Measurements from ENCODE around the gene NELFA. TPM values are rescaled to one million over a fixed set of nuclear protein-coding genes. Genes with fewer than 3 reads are reported as not detected.

NELFA gene
- total RNA-seq, 2 donors from 2014 or later: 8.0 to 12.7 TPM

DNA sequence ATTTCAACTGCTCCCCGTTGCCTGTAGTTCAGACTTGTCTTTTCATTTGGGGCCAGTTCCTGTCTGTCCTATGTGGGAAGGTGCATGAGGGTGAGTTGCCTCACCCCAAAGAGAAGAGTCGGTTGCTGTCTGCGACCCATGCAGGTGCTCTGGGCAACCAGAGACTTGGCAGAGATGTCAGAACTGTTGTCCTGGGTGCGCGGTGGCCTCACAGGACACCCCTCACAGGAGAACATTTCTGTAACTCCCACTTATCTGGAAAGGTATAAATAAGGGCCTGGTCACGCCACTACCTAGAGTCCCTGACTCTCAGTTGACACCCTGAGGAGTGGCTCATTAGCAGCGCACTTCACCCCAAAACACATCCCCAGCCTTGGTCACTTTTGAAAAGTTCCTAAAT, 40.6 kb upstream of the NELFA start:
- H3K9me3 ChIP-seq: no peaks in the 10 kb centered on the region
- no peaks in the 10 kb centered on the region for H3K4me1 ChIP-seq
- no peak for DNase-seq (ENCODE audit: low spot score)
- H3K27me3 ChIP-seq: peaks cover 0 to 5% of the 10 kb centered on the region in 2 donors
- no peaks in the 10 kb centered on the region for H3K36me3 ChIP-seq
- TF ChIP-seq, protein P1, sequence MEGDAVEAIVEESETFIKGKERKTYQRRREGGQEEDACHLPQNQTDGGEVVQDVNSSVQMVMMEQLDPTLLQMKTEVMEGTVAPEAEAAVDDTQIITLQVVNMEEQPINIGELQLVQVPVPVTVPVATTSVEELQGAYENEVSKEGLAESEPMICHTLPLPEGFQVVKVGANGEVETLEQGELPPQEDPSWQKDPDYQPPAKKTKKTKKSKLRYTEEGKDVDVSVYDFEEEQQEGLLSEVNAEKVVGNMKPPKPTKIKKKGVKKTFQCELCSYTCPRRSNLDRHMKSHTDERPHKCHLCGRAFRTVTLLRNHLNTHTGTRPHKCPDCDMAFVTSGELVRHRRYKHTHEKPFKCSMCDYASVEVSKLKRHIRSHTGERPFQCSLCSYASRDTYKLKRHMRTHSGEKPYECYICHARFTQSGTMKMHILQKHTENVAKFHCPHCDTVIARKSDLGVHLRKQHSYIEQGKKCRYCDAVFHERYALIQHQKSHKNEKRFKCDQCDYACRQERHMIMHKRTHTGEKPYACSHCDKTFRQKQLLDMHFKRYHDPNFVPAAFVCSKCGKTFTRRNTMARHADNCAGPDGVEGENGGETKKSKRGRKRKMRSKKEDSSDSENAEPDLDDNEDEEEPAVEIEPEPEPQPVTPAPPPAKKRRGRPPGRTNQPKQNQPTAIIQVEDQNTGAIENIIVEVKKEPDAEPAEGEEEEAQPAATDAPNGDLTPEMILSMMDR (IDR thresholded peaks at IDR 0.05): no peak
- no peak overlapping the region for H3K4me3 ChIP-seq
- H3K27ac ChIP-seq: no peak overlapping the region

DNA sequence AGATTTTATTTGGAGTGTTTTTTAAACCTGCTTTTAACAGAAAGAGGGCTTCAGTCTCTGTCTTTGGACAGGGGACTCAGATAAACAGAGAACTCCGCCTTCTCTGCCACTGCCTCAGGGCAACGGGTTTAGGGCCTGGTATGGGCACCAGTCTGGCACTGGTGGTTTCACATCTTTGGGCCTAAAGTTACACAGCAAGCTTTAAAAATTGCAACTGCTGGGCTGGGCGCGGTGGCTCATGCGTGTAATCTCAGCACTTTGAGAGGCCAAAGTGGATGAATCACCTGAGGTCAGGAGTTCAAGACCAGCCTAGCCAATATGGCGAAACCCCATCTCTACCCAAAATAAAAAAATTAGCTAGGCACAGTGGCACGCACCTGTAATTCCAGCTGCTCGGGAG, 40.1 kb upstream of the NELFA start:
- Histone ChIP-seq H3K4me3 (no peak overlapping the region), H3K36me3 (no peaks in the 10 kb centered on the region), H3K4me1 (no peaks in the 10 kb centered on the region), H3K27me3 (peaks cover 0 to 5% of the 10 kb centered on the region in 2 donors), H3K27ac (no peak overlapping the region), H3K9me3 (no peaks in the 10 kb centered on the region)
- TF ChIP-seq, protein P1 (IDR thresholded peaks at IDR 0.05): no peak
- DNase-seq (ENCODE audit: low spot score): no peak

DNA sequence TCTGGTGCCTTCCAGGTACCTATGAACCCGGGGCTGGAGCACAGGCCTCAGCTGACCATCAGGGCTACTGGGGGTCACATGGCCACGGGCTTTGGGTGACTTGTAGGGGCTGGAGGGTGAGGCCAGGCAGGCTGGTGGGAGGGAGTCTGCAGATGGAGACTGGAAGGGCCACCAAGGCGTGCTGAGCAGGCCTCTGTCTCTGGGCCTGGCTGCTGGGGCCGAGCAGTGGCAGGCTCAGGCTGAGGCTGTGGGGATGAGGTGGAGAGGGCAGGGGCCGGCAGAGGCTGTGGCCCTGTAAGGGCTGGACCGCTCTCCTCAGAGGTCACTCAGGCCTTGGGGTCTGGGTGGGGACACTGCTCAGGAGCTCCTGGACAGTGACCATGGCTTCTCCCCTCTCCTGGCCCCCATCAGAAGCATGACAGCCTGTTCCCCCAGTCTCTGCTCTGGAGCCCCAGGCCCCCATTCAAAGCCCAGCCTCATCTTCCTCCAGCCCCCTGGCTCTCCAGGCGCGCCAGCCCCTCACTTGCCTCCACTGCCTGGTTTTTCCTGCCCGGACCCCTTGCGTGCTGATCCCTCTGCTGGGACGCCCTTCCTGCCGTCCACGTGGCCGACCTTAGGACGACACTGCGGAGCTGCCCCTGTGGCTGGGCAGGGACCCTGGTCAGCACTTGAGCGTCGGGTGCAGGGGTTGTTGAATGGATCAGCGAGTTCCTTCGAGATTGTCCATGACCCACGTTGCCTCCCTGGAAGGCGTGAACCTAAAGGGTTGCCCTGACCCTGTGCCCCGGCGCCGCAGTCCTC, 39.2 kb upstream of the NELFA start:
- H3K27me3 ChIP-seq: peaks cover 0 to 5% of the 10 kb centered on the region in 2 donors
- DNase-seq (ENCODE audit: low spot score): no peak

DNA sequence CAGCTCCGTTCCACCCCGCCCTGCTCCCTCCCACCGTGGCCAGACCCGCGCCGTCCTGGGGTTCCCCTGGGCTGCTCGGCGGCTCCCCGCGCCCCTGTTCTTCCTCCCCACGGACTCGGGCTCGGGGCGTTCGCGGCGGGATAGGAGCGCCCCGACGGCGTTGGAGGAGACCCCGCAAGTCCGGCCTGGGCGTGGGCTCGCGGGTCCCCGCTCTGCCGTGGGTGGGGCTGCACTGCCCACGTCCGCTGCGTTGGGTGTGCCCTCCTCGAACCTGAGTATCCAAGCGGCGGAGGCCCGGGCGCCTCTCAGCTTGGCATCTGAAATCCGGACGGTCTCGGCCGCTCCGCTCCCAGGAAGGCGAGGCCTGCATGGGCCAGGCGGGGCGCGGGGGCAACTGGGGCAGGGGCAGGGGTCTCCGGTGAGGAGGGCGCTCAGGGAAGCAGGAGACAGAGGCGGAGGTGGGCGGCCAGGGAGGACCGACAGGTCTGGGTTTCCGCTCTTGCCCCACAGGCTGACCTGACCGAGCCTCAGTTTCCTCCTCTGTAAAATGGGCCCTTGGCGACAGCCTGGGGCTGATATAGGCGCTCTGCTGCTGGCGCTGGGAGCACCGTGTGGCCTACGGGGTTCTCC, 38.4 kb upstream of the NELFA start:
- peaks cover 0 to 6% of the 10 kb centered on the region in 2 donors for H3K4me1 ChIP-seq
- peaks cover 0 to 5% of the 10 kb centered on the region in 2 donors for H3K27me3 ChIP-seq
- DNase-seq (ENCODE audit: low spot score): no peak
- no peaks in the 10 kb centered on the region for H3K9me3 ChIP-seq
- H3K27ac ChIP-seq: no peak overlapping the region
- no peaks in the 10 kb centered on the region for H3K36me3 ChIP-seq
- TF ChIP-seq, protein P1 (IDR thresholded peaks at IDR 0.05): no peak
- no peak overlapping the region for H3K4me3 ChIP-seq

More for the DNA sequence above, 39.2 kb upstream of the NELFA start:
- TF ChIP-seq, protein P1 (IDR thresholded peaks at IDR 0.05): no peak
- no peaks in the 10 kb centered on the region for H3K36me3 ChIP-seq
- H3K4me3 ChIP-seq: no peak overlapping the region
- H3K4me1 ChIP-seq: no peaks in the 10 kb centered on the region
- H3K27ac ChIP-seq: no peak overlapping the region
- no peaks in the 10 kb centered on the region for H3K9me3 ChIP-seq

DNA sequence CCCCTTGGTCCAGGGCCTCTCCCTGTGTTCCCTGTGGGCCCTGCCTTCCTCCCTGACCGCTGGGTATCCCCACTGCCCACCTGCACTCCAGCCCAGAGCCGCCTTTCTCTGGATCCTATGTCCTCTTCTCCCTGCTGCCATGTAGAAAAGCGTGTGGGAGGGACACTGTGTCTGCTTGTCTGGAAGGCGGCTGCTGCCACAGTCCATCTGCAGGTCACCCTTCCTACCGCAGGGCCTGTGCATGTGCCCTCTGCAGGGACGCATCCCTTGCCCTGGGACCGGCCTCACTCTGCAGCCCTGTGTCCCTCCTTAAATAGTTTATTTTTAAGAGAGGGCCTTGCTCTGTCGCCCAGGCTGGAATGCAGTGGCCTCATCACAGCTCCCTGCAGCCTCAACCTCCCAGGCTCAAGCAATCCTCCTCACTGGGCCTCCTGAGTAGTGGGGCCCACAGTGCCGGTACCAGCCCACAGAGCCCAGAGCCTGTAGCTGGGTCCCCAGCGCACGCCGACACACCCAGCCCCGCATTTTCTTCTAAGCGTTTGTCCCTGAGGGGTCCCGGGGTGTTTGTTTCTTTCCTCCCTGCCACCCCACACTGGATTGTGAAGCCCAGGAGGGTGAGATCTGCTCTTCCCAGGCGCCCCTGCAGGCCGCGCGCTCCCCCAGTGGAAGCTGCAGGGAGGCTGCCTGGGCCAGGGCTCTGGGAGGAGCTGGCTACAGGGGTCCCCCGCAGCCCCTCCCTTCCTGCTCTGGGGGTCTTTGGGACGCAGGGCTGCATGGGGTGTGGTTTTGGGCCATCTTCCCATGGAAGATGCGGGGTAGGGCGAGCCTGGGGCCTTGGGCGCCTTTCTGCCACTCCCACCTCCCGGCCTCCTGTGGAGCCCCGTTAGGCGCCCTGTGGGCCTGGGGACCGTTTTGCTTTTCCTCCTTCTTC, 37.5 kb upstream of the NELFA start:
- TF ChIP-seq, protein P1 (IDR thresholded peaks at IDR 0.05): no peak
- Histone ChIP-seq H3K27me3 (peaks cover 4 to 12% of the 10 kb centered on the region in 2 donors), H3K36me3 (no peaks in the 10 kb centered on the region), H3K27ac (no peak overlapping the region), H3K4me3 (no peak overlapping the region), H3K4me1 (peaks cover 0 to 14% of the 10 kb centered on the region in 2 donors), H3K9me3 (no peaks in the 10 kb centered on the region)
- no peak for DNase-seq (ENCODE audit: low spot score)

Measured in right atrium auricular region (tissue), 2 donors.